MCF 10A (cell line): ENCODE results near the gene SERINC3. TPM values are rescaled to one million over a fixed set of nuclear protein-coding genes. Genes with fewer than 3 reads are reported as not detected.

Experiments used
- BruUV-seq: library from RNA; stranded (reverse); fragments of 400-500 nt; replicated peaks from 2 replicates; lab custom pipeline; 2021; lab: Mats Ljungman, UMichigan
- CTCF ChIA-PET: fragments of 300-600 bp; sonication (Branson Sonifier 250); formaldehyde crosslinking; extraction: SDS; loops from one replicate; lab custom pipeline; 2021; ENCODE audit warnings: antibody characterized with exemption, inconsistent platforms; lab: Yijun Ruan, JAX
- POLR2A ChIA-PET: fragments of 300-600, 350-650 bp; sonication (Branson Sonifier 250); formaldehyde crosslinking; extraction: SDS; loops from one replicate; lab custom pipeline; 2020; ENCODE audit warnings: antibody characterized with exemption, inconsistent platforms; lab: Yijun Ruan, JAX
- DNase-seq: peaks from one replicate; pipeline ENCODE4 v3.0.0-alpha.2; 2018; ENCODE audit not compliant: unreplicated experiment
- H3K27ac Mint-ChIP-seq: one replicate; pipeline ENCODE4 v1.8.0; 2022; ENCODE audit warnings: mild to moderate bottlenecking, low read depth, mixed read lengths; ENCODE audit not compliant: unreplicated experiment
- H3K27me3 Mint-ChIP-seq: one replicate; pipeline ENCODE4 v1.8.0; 2022; ENCODE audit warnings: mixed read lengths; ENCODE audit not compliant: insufficient read depth, unreplicated experiment
- H3K36me3 Mint-ChIP-seq: one replicate; pipeline ENCODE4 v1.8.0; 2022; ENCODE audit warnings: mild to moderate bottlenecking, moderate library complexity, mixed read lengths; ENCODE audit not compliant: insufficient read depth, unreplicated experiment
- H3K4me1 Mint-ChIP-seq: one replicate; pipeline ENCODE4 v1.8.0; 2022; ENCODE audit warnings: mixed read lengths; ENCODE audit not compliant: insufficient read depth, unreplicated experiment
- H3K4me3 Mint-ChIP-seq: one replicate; pipeline ENCODE4 v1.8.0; 2022; ENCODE audit warnings: mild to moderate bottlenecking, moderate library complexity, mixed read lengths; ENCODE audit not compliant: unreplicated experiment
- H3K9me3 Mint-ChIP-seq: one replicate; pipeline ENCODE4 v1.8.0; 2022; ENCODE audit warnings: mixed read lengths; ENCODE audit not compliant: unreplicated experiment
- CTCF ChIP-seq: fragments of 200-600 bp; IDR thresholded peaks from one replicate; pipeline ENCODE4 v1.8.0; 2022; ENCODE audit warnings: antibody characterized with exemption, mild to moderate bottlenecking; ENCODE audit not compliant: unreplicated experiment
- intact Hi-C: fragments of 100-400 bp; cut with micrococcal nuclease; formaldehyde crosslinking; loops from 2 replicates; pipeline ENCODE4 v1.14.1; 2022
- total RNA-seq: library from RNA; stranded (reverse); gene quantifications from 2 replicates; pipeline ENCODE4 v1.2.3, GENCODE V29; 2022

SERINC3 gene
- total RNA-seq, 1 experiment from 2014 or later = 104 TPM

GRCh38 chr20:44456611-44457010 lies 65.3 kb downstream of the SERINC3 start:
- intact Hi-C loops = no loop called here
- Mint-ChIP-seq H3K4me1 (no peaks in the 10 kb centered on the region), H3K36me3 (no peaks in the 10 kb centered on the region), H3K4me3 (no peak overlapping the region), H3K9me3 (no peaks in the 10 kb centered on the region), H3K27ac (no peak overlapping the region), H3K27me3 (no peaks in the 10 kb centered on the region)
- POLR2A ChIA-PET = interaction anchor here (0.6 to 0.9 kb wide), 3 partner anchors 19 to 245 kb away, joined by 3 to 4 read pairs (median 3); partner anchors contain the start of gene TTPAL
- no peak for DNase-seq
- BruUV-seq = no TSS peak
- CTCF ChIA-PET = interaction anchor here (0.6 to 8.4 kb wide), 6 partner anchors 15 to 266 kb away, joined by 3 to 132 read pairs (median 4); no protein-coding TSS in a partner anchor
- TF ChIP-seq CTCF = no peak

GRCh38 chr20:44455126-44455525 lies 66.7 kb downstream of the SERINC3 start:
- BruUV-seq = no TSS peak
- no peaks in the 10 kb centered on the region for H3K27me3 Mint-ChIP-seq

GRCh38 chr20:44454306-44454963 lies 67.4 kb downstream of the SERINC3 start:
- CTCF ChIA-PET = interaction anchor here (1.0 to 3.0 kb wide), 7 partner anchors 13 to 238 kb away, joined by 3 to 24 read pairs (median 4); no protein-coding TSS in a partner anchor
- no peak for DNase-seq
- no peaks in the 10 kb centered on the region for H3K27me3 Mint-ChIP-seq
- H3K27ac Mint-ChIP-seq = no peak overlapping the region
- H3K4me3 Mint-ChIP-seq = no peak overlapping the region
- H3K36me3 Mint-ChIP-seq = no peaks in the 10 kb centered on the region
- TF ChIP-seq CTCF = no peak
- no peaks in the 10 kb centered on the region for H3K4me1 Mint-ChIP-seq
- POLR2A ChIA-PET = interaction anchor here (0.7 kb wide), 1 partner anchor 13 kb away, joined by 3 read pairs; no protein-coding TSS in a partner anchor
- BruUV-seq = no TSS peak
- H3K9me3 Mint-ChIP-seq = no peaks in the 10 kb centered on the region
- intact Hi-C loops = no loop called here

More at GRCh38 chr20:44455126-44455525, 66.7 kb downstream of the SERINC3 start:
- CTCF ChIA-PET = interaction anchor here (0.7 to 8.4 kb wide), 6 partner anchors 65 to 351 kb away, joined by 3 to 132 read pairs (median 14); no protein-coding TSS in a partner anchor
- Mint-ChIP-seq H3K27ac (no peak overlapping the region), H3K4me3 (no peak overlapping the region), H3K9me3 (no peaks in the 10 kb centered on the region), H3K4me1 (no peaks in the 10 kb centered on the region), H3K36me3 (no peaks in the 10 kb centered on the region)
- intact Hi-C loops = no loop called here
- POLR2A ChIA-PET = no interaction called here
- TF ChIP-seq CTCF = no peak
- DNase-seq = no peak

GRCh38 chr20:44450903-44451450 lies 70.9 kb downstream of the SERINC3 start:
- CTCF ChIA-PET = interaction anchor here (1.1 to 1.8 kb wide), 4 partner anchors 11 to 234 kb away, joined by 3 to 9 read pairs (median 4); no protein-coding TSS in a partner anchor
- no TSS peak for BruUV-seq

More at GRCh38 chr20:44450903-44451450, 70.9 kb downstream of the SERINC3 start:
- POLR2A ChIA-PET = no interaction called here
- no peaks in the 10 kb centered on the region for H3K36me3 Mint-ChIP-seq
- H3K27ac Mint-ChIP-seq = no peak overlapping the region
- DNase-seq = no peak
- TF ChIP-seq CTCF = no peak
- H3K4me1 Mint-ChIP-seq = peaks cover 8% of the 10 kb centered on the region
- no peaks in the 10 kb centered on the region for H3K9me3 Mint-ChIP-seq
- intact Hi-C loops = no loop called here
- no peak overlapping the region for H3K4me3 Mint-ChIP-seq
- no peaks in the 10 kb centered on the region for H3K27me3 Mint-ChIP-seq
